K562 (cell line): ENCODE data around the gene RALY. TPM values are rescaled to one million over a fixed set of nuclear protein-coding genes. Genes with fewer than 3 reads are reported as not detected.

Experiments
- ETS2 ChIP-seq: IDR thresholded peaks from 2 replicates; pipeline ENCODE4 v1.6.1; 2016; ENCODE audit warnings: borderline replicate concordance, missing genetic modification characterization, mild to moderate bottlenecking, moderate library complexity, missing compliant biosample characterization; ENCODE audit not compliant: poor library complexity, severe bottlenecking
- KAT8 ChIP-seq: fragments of 450-650 bp; IDR thresholded peaks from 2 replicates; pipeline ENCODE4 v1.6.1; 2016; ENCODE audit warnings: low read depth, mild to moderate bottlenecking
- L3MBTL2 ChIP-seq: fragments of 450-650 bp; IDR thresholded peaks from 2 replicates; pipeline ENCODE4 v1.6.1; 2016; ENCODE audit warnings: mild to moderate bottlenecking, moderate library complexity
- PCBP2 ChIP-seq: fragments of 200-400 bp; formaldehyde crosslinking; IDR thresholded peaks from 2 replicates; pipeline ENCODE4 v1.6.1; 2018; ENCODE audit warnings: low read length, low read depth, mild to moderate bottlenecking, moderate library complexity; ENCODE audit not compliant: poor library complexity, severe bottlenecking
- PHF21A ChIP-seq: fragments of 450-650 bp; IDR thresholded peaks from 2 replicates; pipeline ENCODE4 v1.6.1; 2017; ENCODE audit warnings: low read depth, borderline replicate concordance
- POLR2A ChIP-seq: fragments of 450-650 bp; conservative IDR thresholded peaks from 2 replicates; pipeline ENCODE4 v1.6.1; 2016
- SAP30 ChIP-seq: fragments of 200-600 bp; sonication (generic); IDR thresholded peaks from 2 replicates; pipeline ENCODE4 v1.6.1; 2012; ENCODE audit warnings: borderline replicate concordance, low read depth, mild to moderate bottlenecking, moderate library complexity, low read length, control low read depth, inconsistent platforms; ENCODE audit not compliant: insufficient read depth, poor library complexity, severe bottlenecking
- SNIP1 ChIP-seq: fragments of 450-650 bp; IDR thresholded peaks from 2 replicates; pipeline ENCODE4 v1.7.1; 2017; ENCODE audit warnings: low read depth, mild to moderate bottlenecking
- ZKSCAN1 ChIP-seq: fragments of 150-350 bp; IDR thresholded peaks from 2 replicates; pipeline ENCODE4 v1.6.1; 2016; ENCODE audit warnings: low read depth, low read length
- ZNF263 ChIP-seq: sonication (generic); formaldehyde crosslinking; IDR thresholded peaks from 2 replicates; pipeline ENCODE4 v1.8.0; 2022; ENCODE audit warnings: mild to moderate bottlenecking, missing genetic modification reagents, borderline replicate concordance
- polyA plus RNA-seq, 8 experiments: library from polyadenylated mRNA; depleted of rRNA in 4 of 8; stranded (reverse) in 5 of 8; unstranded in 3 of 8; fragments of >200 nt; fragmentation: Nextera tagmentation in 2 of 8; fragmentation: Illumina TruSeq in 1 of 8; extraction: Ambion mirVana in 2 of 8; extraction: Trizol in 1 of 8; gene quantifications; 2 replicates each; pipeline versions ENCODE4 v1.2.1 to v1.2.3, GENCODE V29; 2011 to 2014; ENCODE audit warnings: inconsistent platforms in 1 of 8, missing spikeins in 1 of 8
- total RNA-seq, 7 experiments: library from RNA; depleted of rRNA in 6 of 7; stranded (reverse); fragments of >200 nt in 6 of 7; fragmentation: Illumina TruSeq in 2 of 7; extraction: Trizol in 2 of 7; gene quantifications; 2 replicates each; pipeline versions ENCODE4 v1.2.1 to v1.2.3, GENCODE V29; 2011 to 2021; ENCODE audit warnings: low replicate concordance in 1 of 7
- TF ChIP-seq, protein P1 (sequence below): fragments of 250-450 bp; sonication (Bioruptor Pico); IDR thresholded peaks from 2 replicates; pipeline ENCODE4 v1.5.0; 2021; ENCODE audit warnings: mild to moderate bottlenecking, borderline replicate concordance
- TF ChIP-seq, protein P2 (sequence below): sonication (generic); formaldehyde crosslinking; IDR thresholded peaks from 2 replicates; pipeline ENCODE4 v1.9.0; 2022; ENCODE audit warnings: mild to moderate bottlenecking, missing genetic modification reagents
- TF ChIP-seq, protein P3 (sequence below), 2 experiments: fragments of 150-350 bp in 1 of 2; IDR thresholded peaks; 2 replicates each; pipeline ENCODE4 v1.6.1; 2012 to 2016; ENCODE audit warnings: low read depth in 2 of 2, low read length in 2 of 2, mild to moderate bottlenecking in 1 of 2, moderate library complexity in 1 of 2

The RALY gene
- total and polyA plus RNA-seq, 9 of the 15 experiments (the other 6 are each of a cell fraction or from before 2014, with no cell fraction given), result 0.80 to 207 (median 128) TPM

DNA sequence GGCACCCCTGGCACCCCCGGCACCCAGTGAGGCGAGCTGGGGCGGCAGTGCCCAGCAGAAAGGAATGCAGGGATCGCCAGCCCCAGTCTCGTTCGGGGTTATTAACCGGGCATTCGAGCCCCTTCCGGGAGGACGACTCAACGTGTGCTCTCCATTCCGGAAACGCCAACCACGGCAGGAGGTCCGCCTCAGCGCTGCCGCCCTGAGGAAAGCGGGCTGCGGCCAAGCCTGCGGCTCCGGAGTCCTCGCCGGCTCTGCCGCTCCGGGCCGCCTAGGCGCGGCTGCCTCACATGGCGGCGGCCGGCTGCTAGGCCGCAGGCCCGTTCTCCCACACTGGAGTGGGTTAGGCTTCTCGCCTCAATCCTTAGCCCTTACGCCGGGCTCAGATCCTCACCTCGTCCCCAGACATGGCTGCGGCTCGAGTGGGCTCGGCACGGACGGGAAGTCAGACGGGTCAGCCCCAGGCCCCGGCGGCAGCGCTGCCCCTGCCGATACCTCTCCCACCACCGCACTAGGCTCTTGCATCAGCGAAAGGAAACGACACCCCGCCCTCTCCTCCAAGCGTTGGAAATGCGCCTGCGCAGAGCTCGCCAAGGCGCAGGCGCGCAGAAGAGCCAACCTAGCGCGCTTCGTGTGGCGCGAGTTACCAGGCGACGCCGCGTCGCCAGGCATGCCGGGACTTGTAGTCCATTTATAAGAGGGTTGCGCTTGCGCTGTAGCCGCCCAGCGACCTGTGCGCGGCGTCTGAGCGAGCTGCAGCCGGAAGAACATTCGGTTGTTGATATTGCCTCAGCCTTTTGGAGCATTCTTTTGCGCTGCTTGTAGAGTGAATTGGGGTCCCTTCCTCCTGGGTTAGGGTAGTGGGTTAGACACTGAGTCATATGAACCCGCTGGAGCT lies 118.2 kb downstream of the RALY start, which contains the start of gene EIF2S2 (continued):
- TF ChIP-seq, protein P1, sequence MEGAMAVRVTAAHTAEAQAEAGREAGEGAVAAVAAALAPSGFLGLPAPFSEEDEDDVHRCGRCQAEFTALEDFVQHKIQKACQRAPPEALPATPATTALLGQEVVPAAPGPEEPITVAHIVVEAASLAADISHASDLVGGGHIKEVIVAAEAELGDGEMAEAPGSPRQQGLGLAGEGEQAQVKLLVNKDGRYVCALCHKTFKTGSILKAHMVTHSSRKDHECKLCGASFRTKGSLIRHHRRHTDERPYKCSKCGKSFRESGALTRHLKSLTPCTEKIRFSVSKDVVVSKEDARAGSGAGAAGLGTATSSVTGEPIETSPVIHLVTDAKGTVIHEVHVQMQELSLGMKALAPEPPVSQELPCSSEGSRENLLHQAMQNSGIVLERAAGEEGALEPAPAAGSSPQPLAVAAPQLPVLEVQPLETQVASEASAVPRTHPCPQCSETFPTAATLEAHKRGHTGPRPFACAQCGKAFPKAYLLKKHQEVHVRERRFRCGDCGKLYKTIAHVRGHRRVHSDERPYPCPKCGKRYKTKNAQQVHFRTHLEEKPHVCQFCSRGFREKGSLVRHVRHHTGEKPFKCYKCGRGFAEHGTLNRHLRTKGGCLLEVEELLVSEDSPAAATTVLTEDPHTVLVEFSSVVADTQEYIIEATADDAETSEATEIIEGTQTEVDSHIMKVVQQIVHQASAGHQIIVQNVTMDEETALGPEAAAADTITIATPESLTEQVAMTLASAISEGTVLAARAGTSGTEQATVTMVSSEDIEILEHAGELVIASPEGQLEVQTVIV (CRISPR knock-in tag), result no peak
- TF ChIP-seq ZNF263 (CRISPR knock-in tag), result peak; percentile 49; the same call in 1 of the 2 replicates
- TF ChIP-seq, protein P2, sequence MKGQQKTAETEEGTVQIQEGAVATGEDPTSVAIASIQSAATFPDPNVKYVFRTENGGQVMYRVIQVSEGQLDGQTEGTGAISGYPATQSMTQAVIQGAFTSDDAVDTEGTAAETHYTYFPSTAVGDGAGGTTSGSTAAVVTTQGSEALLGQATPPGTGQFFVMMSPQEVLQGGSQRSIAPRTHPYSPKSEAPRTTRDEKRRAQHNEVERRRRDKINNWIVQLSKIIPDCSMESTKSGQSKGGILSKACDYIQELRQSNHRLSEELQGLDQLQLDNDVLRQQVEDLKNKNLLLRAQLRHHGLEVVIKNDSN (CRISPR knock-in tag), result no peak; the same call in 1 of the 2 replicates
- no peak for TF ChIP-seq KAT8
- no peak for TF ChIP-seq PHF21A
- peak; percentile 98 for TF ChIP-seq POLR2A
- TF ChIP-seq ETS2, result no peak
- no peak for TF ChIP-seq ZKSCAN1
- TF ChIP-seq PCBP2, result no peak
- TF ChIP-seq, protein P3, sequence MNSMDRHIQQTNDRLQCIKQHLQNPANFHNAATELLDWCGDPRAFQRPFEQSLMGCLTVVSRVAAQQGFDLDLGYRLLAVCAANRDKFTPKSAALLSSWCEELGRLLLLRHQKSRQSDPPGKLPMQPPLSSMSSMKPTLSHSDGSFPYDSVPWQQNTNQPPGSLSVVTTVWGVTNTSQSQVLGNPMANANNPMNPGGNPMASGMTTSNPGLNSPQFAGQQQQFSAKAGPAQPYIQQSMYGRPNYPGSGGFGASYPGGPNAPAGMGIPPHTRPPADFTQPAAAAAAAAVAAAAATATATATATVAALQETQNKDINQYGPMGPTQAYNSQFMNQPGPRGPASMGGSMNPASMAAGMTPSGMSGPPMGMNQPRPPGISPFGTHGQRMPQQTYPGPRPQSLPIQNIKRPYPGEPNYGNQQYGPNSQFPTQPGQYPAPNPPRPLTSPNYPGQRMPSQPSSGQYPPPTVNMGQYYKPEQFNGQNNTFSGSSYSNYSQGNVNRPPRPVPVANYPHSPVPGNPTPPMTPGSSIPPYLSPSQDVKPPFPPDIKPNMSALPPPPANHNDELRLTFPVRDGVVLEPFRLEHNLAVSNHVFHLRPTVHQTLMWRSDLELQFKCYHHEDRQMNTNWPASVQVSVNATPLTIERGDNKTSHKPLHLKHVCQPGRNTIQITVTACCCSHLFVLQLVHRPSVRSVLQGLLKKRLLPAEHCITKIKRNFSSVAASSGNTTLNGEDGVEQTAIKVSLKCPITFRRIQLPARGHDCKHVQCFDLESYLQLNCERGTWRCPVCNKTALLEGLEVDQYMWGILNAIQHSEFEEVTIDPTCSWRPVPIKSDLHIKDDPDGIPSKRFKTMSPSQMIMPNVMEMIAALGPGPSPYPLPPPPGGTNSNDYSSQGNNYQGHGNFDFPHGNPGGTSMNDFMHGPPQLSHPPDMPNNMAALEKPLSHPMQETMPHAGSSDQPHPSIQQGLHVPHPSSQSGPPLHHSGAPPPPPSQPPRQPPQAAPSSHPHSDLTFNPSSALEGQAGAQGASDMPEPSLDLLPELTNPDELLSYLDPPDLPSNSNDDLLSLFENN (IDR thresholded peaks at IDR 0.05; ENCODE audit: low read depth in 2 of 2, low read length in 2 of 2), result no peak
- TF ChIP-seq SNIP1, result no peak
- peak; percentile 71 for TF ChIP-seq L3MBTL2
- peak; percentile 82 for TF ChIP-seq SAP30
